AG08396 (cell line): ENCODE measurements around the gene PDLIM5.
"Not testable (repeated sequence)": the region's sequence is repeated elsewhere in the genome, so short reads cannot be mapped to it uniquely, and the experiment has no call there.

Source experiments
- DNase-seq: peaks from one replicate; pipeline ENCODE4 v3.0.0; 2012; ENCODE audit warnings: low spot score, mixed read lengths

The PDLIM5 gene

GRCh38 chr4:94650134-94650495 lies 198.4 kb downstream of the PDLIM5 start:
- no peak for DNase-seq

GRCh38 chr4:94650690-94651089 lies 198.9 kb downstream of the PDLIM5 start:
- DNase-seq: no peak

DNA sequence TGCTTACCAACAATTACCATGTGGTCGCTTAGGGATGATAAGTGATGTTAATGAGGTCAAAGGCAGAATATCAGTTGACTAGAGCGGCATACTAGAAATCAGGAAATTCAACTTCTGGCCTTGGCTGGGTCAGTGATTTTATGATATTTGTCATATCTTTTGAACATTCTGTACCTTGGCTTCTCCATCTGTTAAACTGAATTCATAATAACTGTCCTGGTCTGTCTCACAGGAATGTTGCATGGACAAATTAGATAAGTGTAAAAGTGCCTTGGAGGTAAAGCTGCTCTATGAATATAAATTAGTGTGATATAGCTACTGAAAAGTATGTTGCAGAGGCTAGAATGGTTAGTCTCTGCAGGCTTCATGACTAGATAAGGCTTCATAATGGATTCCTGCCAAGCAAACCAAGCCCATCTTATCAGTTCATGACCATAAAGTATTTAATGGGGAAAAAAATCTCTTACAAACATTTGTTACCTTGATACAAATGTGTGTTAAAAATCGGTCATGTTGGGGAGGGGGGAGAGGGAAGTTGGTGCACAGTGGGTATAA lies 201.4 kb downstream of the PDLIM5 start:
- no peak for DNase-seq

DNA sequence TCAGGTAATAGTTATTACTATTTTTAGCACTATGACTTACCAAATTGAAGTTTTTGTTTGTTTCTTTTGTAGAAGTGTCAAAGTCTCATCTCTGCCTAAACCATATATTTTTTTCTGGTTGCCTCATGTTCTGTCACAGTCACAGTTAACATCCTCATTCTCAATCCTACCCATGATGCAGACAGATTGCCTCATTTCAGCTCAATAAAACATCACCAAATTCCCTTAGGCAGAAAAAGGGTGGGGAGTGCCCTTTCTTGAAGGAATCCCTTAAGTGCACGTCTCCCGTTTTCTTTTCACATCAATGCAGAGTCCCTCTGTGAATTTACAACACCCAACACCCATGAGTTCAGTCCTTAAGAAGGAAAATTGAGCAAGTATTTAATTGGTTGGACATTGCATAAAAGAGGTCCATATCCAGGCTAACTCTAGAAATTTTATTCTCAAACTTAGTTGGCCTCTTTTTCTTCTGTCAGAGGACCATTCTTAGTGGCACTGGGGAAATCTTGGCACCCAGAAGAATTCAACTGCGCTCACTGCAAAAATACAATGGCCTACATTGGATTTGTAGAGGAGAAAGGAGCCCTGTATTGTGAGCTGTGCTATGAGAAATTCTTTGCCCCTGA lies 202.4 kb downstream of the PDLIM5 start:
- DNase-seq: no peak

DNA sequence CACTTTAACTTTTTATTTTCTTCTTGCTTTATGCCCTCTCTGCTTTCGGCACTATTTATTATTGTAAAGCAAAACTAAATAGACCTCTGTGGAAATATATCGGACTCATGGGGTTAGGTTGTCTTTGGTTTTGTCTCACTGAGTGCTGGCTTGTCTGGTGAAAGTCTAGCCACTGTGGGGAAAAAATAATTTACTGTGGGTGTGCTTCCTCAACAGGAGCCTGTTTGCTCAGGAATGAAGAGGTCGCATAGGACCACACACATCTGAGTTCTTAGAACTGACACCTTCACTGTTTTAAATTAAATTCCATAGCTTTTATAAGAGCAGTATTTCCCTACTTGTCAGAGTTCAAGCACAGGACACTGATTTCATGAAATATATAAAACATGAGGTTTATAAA lies 203.0 kb downstream of the PDLIM5 start:
- no peak for DNase-seq

- no peak for DNase-seq
These were observed 208.9 kb downstream of the PDLIM5 start for GRCh38 chr4:94660614-94661013.

DNA sequence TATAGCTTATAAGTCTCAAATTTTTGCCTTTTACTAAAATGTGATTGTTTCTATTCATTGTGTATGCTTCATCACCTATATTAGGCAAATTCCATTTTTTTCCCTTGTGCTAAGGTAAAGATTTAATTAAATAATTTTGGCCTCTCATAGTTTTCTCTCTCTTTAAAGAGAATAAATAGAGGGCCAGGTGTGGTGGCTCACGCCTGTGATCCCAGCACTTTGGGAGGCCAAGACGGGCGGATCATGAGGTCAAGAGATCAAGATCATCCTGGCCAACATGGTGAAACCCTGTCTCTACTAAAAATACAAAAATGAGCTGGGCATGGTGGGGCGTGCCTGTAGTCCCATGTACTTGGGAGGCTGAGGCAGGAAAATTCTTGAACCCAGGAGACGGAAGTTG lies 213.3 kb downstream of the PDLIM5 start:
- DNase-seq: not testable (repeated sequence)

DNA sequence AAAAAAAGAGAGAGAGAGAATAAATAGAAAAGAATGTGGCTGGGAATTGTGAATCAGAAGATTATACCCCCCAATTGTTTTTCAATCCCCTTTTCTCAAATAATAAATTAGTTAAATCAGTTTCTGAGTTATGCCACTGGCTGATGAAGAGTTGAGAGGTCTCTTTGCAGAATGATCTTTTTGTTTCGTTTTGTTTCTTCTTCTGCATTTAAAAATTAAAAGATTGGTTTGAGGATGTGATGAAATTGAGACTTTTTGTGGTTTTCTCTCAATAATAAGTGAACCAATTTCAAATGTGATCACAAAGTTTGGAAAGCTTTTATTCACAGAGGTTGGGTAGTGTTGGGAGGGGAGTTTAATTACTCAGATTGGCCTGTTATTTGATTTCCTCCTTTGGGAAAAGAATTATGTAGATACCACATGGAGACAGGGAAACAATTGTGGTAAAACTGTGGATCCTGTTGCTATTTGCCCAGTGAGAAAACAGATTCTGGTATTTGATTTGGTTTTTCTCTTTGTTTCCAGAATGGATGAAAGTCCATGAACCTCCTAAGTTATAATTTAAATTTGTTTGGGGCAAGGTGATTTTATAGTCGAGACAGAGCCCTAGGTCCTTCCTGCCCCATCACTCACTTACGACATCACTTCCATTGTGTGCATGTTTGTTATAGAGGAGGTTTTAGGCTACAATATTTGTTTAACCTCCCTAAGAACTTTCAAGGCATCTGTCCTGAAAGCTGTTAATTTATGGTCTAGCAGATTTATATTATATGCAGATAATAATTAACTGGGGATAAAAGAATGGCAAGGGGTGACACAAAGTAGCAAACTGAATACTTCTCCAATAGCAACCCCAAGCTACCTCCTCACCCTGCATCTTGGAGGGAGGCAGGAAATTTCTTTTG lies 214.0 kb downstream of the PDLIM5 start:
- no peak for DNase-seq

DNA sequence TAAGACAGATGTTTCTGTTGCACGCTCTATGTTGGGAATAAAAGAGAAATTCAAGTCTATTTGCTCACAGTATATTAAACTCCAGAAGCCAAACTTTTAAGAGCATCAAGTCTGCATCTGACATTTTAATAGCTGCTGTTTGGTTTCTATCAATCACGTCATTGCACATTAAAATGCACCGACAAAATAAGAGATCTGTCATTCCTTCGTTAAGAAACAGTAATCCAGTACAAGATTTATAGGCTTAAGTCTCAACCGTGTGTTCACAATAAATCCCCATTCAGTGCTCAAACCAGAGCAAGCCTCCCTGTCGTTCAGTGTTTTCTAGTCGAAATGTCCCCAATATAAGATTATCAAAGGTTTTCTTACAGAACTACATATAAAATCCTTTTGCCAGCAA lies 217.0 kb downstream of the PDLIM5 start:
- no peak for DNase-seq

DNA sequence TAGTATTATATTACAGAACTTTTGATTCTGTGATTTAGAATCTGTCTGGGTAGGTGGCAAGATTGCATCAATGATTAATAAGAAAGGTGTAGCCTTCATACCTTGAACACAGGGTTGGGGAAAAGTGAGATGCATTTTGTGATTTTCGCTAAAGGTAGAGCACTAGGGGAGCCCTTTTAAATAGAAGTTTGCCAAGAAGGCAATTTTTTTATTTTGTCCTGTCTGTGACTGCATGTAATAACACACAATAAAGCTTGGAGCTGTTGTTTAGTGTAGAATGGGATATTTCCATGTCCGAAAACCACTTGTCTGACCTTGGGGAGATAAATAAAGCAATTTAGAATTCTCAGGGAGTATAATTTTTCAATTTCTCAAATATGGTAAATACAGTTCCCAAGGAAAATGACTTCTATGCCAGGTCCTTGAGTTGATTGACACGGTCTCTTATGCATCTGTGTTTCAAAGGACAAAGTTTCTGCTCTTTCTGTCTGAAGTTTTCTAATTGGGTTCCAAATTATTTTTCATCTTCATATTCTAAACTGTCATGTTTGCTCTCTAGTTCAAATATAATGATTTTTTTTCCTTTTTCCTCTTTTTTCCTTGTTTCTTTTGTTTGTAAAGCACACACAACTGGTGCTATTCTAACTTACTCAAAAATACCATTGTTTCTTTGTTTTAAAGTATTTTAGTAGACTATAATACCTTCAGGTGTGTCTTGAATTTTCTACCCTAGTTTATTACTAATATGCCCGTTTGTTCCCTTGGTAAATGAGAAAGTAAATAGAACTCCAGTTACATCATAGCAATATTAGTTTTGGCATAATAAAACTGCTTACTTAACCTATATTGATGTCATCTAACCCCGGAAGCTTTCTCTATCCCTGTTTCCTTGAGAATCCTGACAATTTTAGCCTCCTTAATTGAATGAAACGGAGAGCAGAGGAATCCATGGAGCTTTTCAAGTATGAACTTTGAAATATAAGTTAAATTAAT lies 218.2 kb downstream of the PDLIM5 start:
- no peak for DNase-seq

GRCh38 chr4:94671113-94671512 lies 219.4 kb downstream of the PDLIM5 start:
- no peak for DNase-seq

GRCh38 chr4:94673961-94674360 lies 222.2 kb downstream of the PDLIM5 start:
- no peak for DNase-seq

- DNase-seq: peak; percentile 39
These were observed 225.2 kb downstream of the PDLIM5 start for GRCh38 chr4:94676970-94677369.

- DNase-seq: peak; percentile 26
These were observed 227.2 kb downstream of the PDLIM5 start for GRCh38 chr4:94678896-94679295.

- no peak for DNase-seq
These were observed 228.6 kb downstream of the PDLIM5 start for GRCh38 chr4:94680176-94680862.

- DNase-seq: no peak
These were observed 234.3 kb downstream of the PDLIM5 start for GRCh38 chr4:94686086-94686485.

- DNase-seq: no peak
These were observed 237.6 kb downstream of the PDLIM5 start for GRCh38 chr4:94689155-94689860.

DNA sequence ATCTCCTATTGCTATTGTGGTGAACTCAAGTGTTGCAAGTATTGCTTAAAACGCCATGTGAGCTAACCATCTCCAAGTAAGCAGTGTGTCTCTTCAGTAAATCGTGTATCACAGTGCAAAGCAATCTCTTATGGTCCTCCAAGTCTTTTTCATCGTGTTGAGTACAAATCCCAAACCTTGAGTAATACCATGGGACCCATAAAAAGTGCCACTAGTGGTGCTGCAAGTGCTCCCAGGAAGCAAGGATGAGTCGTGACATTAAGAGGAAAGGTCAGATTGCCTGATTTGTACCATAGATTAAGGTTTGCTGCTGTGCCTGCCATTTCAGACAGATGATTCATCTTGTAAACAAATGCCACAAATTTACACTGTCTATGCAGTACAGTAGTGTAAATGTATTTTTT lies 239.1 kb downstream of the PDLIM5 start:
- peak; percentile 4 for DNase-seq

- no peak for DNase-seq
These were observed 239.8 kb downstream of the PDLIM5 start for GRCh38 chr4:94691552-94691951.

- no peak for DNase-seq
These were observed 243.6 kb downstream of the PDLIM5 start for GRCh38 chr4:94695384-94695783.

DNA sequence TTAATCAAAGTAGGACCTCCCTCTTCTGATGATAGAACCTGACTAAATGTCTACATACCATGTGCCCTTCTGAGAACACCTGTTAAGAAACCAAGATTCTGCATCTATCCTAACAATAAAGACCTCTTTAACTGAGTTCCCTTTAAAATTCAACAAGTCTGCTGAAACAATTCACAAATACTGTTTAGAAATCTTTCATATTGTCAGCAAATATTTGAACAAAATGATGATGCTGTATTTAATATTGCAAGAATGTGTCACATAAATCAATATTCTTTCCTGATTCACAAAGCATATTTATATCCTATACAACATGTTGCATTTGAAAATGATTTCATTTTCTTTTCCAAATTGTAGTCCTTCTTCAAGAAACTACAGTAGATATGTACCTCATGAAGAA lies 246.4 kb downstream of the PDLIM5 start:
- no peak for DNase-seq
